PC-9 (cell line): ENCODE data around the gene GLA.

ENCODE experiments used
- EZH2 ChIP-seq: fragments of 200-600 bp; sonication (generic); IDR thresholded peaks from 2 replicates; pipeline ENCODE4 v1.8.0; 2017; ENCODE audit warnings: antibody characterized with exemption, low read depth
- TF ChIP-seq, protein P1 (sequence below): fragments of 200-600 bp; sonication (generic); conservative IDR thresholded peaks from 2 replicates; pipeline ENCODE4 v1.6.1; 2017; ENCODE audit warnings: mixed run types, antibody characterized with exemption, mild to moderate bottlenecking, moderate library complexity

DNA sequence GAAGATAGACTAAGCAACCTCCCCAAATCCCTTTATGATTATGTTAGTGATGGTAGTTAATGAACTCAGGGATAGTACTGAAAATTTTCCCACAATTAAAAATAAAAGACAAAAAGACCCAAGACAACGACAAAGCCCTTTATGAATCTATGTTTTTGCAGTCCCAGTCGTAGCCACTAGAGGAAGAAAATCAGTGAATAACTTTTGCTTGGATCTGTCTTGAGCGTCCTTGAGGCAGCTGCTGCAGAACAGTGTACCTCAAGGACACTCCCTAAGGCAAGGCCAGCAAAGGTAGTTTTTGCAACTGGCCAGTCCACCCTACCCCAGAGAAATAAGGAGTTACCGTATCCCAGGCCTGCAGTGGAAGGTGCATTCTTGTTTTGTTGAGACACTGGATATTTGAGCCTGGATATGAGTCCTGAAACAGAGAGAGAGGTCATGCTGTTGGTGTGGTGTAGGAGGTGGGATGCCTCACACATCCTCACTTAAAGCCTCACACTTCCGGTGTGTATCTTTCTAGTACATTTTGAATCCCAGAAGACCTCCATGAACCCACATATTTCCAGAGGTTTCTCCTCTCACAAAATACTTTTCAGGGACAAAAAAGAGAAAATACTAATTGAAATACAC, 50.4 kb downstream of the GLA start:
- TF ChIP-seq, protein P1, sequence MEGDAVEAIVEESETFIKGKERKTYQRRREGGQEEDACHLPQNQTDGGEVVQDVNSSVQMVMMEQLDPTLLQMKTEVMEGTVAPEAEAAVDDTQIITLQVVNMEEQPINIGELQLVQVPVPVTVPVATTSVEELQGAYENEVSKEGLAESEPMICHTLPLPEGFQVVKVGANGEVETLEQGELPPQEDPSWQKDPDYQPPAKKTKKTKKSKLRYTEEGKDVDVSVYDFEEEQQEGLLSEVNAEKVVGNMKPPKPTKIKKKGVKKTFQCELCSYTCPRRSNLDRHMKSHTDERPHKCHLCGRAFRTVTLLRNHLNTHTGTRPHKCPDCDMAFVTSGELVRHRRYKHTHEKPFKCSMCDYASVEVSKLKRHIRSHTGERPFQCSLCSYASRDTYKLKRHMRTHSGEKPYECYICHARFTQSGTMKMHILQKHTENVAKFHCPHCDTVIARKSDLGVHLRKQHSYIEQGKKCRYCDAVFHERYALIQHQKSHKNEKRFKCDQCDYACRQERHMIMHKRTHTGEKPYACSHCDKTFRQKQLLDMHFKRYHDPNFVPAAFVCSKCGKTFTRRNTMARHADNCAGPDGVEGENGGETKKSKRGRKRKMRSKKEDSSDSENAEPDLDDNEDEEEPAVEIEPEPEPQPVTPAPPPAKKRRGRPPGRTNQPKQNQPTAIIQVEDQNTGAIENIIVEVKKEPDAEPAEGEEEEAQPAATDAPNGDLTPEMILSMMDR = peak; percentile 39; the same call in 1 of the 2 replicates
- no peak for TF ChIP-seq EZH2
